ENCODE results near the gene TSPAN7.

DNA sequence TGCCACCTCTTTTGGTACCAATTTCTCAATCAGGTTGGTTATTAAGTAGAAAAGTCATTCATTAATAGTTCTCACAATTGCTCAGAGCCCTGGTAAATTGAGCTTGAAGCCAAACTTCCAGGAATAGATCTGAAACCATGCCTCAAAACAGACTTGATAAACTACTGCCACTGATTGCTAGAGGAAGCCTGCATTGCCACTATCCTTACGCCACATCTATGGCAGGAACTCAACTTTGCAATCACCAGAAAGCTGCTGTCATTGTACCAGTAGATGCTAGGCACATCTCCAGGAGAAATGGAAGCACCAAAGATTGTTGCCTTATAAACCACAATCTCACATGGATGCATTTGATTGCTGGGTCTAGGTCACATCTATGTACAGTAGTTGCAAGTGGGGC is 21.6 kb upstream of the TSPAN7 start:
- TF ChIP-seq, protein P1, sequence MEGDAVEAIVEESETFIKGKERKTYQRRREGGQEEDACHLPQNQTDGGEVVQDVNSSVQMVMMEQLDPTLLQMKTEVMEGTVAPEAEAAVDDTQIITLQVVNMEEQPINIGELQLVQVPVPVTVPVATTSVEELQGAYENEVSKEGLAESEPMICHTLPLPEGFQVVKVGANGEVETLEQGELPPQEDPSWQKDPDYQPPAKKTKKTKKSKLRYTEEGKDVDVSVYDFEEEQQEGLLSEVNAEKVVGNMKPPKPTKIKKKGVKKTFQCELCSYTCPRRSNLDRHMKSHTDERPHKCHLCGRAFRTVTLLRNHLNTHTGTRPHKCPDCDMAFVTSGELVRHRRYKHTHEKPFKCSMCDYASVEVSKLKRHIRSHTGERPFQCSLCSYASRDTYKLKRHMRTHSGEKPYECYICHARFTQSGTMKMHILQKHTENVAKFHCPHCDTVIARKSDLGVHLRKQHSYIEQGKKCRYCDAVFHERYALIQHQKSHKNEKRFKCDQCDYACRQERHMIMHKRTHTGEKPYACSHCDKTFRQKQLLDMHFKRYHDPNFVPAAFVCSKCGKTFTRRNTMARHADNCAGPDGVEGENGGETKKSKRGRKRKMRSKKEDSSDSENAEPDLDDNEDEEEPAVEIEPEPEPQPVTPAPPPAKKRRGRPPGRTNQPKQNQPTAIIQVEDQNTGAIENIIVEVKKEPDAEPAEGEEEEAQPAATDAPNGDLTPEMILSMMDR (IDR thresholded peaks at IDR 0.05; ENCODE audit: insufficient read depth, low read length), result no peak
- TF ChIP-seq POLR2AphosphoS5 (IDR thresholded peaks at IDR 0.05; ENCODE audit: low read depth), result no peak
- TF ChIP-seq SPI1 (IDR thresholded peaks at IDR 0.05; ENCODE audit: borderline replicate concordance, low read depth), result no peak
- no peak for TF ChIP-seq GABPA (IDR thresholded peaks at IDR 0.05; ENCODE audit: low read depth)
